Thyroid gland (tissue), 4 donors: ENCODE results near the gene PHACTR4.

ENCODE experiments used
- POLR2A ChIP-seq, 2 donors: fragments of 450-650 bp; IDR thresholded peaks; one replicate each; pipeline ENCODE4 v1.6.1; 2017; ENCODE audit warnings: antibody characterized with exemption in 2 of 2, mild to moderate bottlenecking in 2 of 2, moderate library complexity in 1 of 2
- TF ChIP-seq, protein P1 (sequence below), 6 experiments: fragments of 200-600 bp in 3 of 6; fragments of 450-650 bp in 3 of 6; sonication (generic) in 3 of 6; IDR thresholded peaks; one replicate each; pipeline ENCODE4 v1.5.1; 2016 to 2019; ENCODE audit warnings: antibody characterized with exemption in 6 of 6, mild to moderate bottlenecking in 2 of 6, inconsistent platforms in 1 of 6, moderate library complexity in 1 of 6

DNA sequence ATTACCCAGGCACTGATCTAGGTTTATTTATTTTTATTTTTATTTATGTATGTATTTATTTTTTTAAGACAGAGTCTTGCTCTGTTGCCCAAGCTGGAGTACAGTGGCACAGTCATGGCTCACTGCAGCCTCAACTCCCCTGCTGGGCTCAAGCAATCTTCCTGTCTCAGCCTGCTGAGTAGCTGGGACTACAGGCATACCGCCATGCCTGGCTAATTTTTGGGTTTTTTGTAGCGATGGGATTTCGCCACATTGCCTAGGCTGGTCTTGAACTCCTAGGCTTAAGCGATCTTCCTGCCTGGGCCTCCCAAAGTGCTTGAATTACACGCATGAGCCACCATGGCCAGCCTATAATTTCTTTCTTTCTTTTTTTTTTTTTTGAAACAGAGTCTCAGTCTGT, 9.4 kb downstream of the PHACTR4 start:
- TF ChIP-seq, protein P1, sequence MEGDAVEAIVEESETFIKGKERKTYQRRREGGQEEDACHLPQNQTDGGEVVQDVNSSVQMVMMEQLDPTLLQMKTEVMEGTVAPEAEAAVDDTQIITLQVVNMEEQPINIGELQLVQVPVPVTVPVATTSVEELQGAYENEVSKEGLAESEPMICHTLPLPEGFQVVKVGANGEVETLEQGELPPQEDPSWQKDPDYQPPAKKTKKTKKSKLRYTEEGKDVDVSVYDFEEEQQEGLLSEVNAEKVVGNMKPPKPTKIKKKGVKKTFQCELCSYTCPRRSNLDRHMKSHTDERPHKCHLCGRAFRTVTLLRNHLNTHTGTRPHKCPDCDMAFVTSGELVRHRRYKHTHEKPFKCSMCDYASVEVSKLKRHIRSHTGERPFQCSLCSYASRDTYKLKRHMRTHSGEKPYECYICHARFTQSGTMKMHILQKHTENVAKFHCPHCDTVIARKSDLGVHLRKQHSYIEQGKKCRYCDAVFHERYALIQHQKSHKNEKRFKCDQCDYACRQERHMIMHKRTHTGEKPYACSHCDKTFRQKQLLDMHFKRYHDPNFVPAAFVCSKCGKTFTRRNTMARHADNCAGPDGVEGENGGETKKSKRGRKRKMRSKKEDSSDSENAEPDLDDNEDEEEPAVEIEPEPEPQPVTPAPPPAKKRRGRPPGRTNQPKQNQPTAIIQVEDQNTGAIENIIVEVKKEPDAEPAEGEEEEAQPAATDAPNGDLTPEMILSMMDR (IDR thresholded peaks at IDR 0.05): no peak
- TF ChIP-seq POLR2A (IDR thresholded peaks at IDR 0.05): no peak
